ENCODE data around the gene ODAD4.

ODAD4 gene

GRCh38 chr17:41967921-41968578, 37.6 kb downstream of the ODAD4 start:
- Mint-ChIP-seq H3K4me3 (peak overlapping the region; percentile 86), H3K27ac (peak overlapping the region; percentile 84), H3K27me3 (no peaks in the 10 kb centered on the region), H3K4me1 (ENCODE audit: low read depth) (peaks cover 45% of the 10 kb centered on the region), H3K36me3 (peaks cover 2% of the 10 kb centered on the region), H3K9me3 (ENCODE audit: low read depth) (no peaks in the 10 kb centered on the region)

DNA sequence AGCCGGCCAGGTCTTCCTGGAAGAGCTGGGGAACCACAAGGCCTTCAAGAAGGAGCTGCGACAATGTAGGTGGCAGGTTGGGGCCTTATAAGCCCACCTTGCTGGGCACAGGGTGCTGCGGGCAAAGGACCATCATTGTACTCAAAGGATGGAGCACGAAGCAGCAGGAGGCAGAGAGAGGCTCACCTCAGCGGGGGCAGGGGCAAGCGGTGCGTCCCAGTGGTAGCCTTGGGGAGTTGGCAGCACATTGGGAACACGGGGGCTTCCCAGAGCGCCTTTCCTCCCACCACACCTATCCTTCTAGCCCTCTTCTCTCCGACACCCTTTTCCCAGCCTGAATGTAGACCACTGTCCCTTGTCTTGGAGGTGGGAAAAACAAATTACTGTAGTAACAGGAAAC, 38.3 kb downstream of the ODAD4 start:
- peaks cover 2% of the 10 kb centered on the region for H3K36me3 Mint-ChIP-seq
- H3K4me1 Mint-ChIP-seq (ENCODE audit: low read depth), result peaks cover 45% of the 10 kb centered on the region
- H3K27me3 Mint-ChIP-seq, result no peaks in the 10 kb centered on the region
- H3K4me3 Mint-ChIP-seq, result no peak overlapping the region
- H3K27ac Mint-ChIP-seq, result peak overlapping the region; percentile 84
- H3K9me3 Mint-ChIP-seq (ENCODE audit: low read depth), result no peaks in the 10 kb centered on the region

- peaks cover 33% of the 10 kb centered on the region for H3K4me1 Mint-ChIP-seq (ENCODE audit: low read depth)
- no peaks in the 10 kb centered on the region for H3K9me3 Mint-ChIP-seq (ENCODE audit: low read depth)
- H3K27ac Mint-ChIP-seq, result peak overlapping the region; percentile 59
- no peaks in the 10 kb centered on the region for H3K27me3 Mint-ChIP-seq
- H3K36me3 Mint-ChIP-seq, result peaks cover 2% of the 10 kb centered on the region
- H3K4me3 Mint-ChIP-seq, result no peak overlapping the region
Observed at GRCh38 chr17:41970901-41971331, 40.5 kb downstream of the ODAD4 start.

DNA sequence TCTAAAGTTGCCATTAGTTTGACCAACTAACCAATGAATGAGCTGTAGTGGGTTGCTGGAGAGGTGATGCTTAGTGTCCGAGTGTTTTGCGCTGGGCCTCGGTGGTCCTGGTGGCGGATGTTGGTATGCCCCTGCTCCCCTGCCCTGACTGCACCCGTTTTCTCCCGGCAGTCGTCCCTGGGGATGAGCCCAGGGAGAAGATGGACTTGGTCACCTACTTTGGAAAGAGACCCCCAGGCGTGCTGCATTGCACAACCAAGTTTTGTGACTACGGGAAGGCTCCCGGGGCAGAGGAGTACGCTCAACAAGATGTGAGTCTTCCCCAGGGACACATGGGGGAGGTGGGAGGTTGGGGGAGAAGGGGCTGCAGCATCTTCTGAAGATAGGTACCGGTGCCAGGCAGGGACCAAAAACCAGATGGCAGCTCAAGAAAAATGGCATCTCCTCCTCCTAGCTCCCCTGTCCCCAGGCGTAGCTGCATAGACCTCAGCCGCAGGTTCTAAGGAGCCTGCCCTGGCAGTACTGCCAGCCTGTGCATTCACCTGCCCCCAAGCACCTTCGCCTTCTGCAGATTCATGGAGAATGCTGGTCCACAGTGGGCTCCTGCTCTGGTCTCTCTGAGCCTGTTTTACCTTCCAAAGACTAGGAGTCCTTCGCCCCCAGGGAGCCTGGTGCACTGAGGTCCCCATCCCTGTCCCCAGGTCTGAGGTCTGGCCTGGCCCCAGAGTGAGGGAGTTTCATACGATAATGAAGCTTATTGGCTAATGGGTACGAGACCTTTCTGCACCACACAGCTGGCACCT, 41.5 kb downstream of the ODAD4 start:
- Mint-ChIP-seq H3K27me3 (no peaks in the 10 kb centered on the region), H3K9me3 (ENCODE audit: low read depth) (no peaks in the 10 kb centered on the region), H3K4me1 (ENCODE audit: low read depth) (peaks cover 35% of the 10 kb centered on the region), H3K27ac (peak overlapping the region; percentile 30), H3K4me3 (no peak overlapping the region), H3K36me3 (peaks cover 5% of the 10 kb centered on the region)

DNA sequence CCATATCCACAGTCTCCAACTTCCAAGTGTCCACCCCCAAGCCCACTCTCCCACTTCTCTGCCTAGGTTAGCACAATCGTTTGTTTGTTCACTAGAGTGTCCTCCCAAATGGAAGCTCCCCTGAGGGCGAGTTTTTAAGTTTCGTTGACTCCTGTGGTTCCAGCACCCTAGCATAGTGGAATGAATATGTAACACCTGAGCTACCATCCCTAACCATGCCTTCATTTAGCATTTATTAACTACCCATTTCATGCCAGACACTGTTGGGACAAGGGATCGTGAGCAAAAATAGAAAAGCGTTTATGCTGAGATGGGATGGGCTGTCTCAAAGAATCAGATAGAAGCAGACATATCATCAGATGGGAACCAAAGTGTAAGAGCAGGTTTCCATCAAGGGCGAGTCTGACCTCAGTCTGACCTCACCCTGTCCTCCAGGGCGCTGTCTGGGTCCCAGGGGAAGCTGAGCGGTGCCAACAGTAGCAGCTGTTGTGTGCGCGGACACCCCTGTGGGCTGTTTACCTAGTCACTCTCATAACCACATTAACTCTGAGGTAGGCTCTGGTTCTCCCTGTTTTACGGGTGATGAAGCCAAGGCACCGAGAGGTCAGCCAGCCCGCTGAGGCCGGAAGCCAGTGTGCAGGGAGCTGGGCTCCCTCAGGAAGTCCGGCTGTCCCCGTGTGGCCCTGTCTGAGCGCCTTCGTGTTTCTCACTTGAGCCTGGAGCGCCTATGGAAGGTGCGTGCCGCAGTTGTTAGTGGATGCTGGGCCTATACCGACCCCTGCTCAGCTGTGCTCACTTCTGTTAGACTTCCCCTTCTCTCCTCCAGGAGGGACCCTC, 42.4 kb downstream of the ODAD4 start:
- H3K4me3 Mint-ChIP-seq, result no peak overlapping the region

DNA sequence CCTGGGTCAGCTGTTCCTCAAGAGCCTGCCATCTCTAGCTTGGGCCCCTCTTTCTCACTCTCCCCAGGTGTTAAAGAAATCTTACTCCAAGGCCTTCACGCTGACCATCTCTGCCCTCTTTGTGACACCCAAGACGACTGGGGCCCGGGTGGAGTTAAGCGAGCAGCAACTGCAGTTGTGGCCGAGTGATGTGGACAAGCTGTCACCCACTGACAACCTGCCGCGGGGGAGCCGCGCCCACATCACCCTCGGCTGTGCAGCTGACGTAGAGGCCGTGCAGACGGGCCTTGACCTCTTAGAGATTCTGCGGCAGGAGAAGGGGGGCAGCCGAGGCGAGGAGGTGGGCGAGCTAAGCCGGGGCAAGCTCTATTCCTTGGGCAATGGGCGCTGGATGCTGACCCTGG, 43.0 kb downstream of the ODAD4 start:
- H3K4me3 Mint-ChIP-seq, result no peak overlapping the region
- peaks cover 5% of the 10 kb centered on the region for H3K36me3 Mint-ChIP-seq
- no peaks in the 10 kb centered on the region for H3K27me3 Mint-ChIP-seq
- peak overlapping the region; percentile 10 for H3K27ac Mint-ChIP-seq
- no peaks in the 10 kb centered on the region for H3K9me3 Mint-ChIP-seq (ENCODE audit: low read depth)
- peaks cover 27% of the 10 kb centered on the region for H3K4me1 Mint-ChIP-seq (ENCODE audit: low read depth)

More for the DNA sequence above, 42.4 kb downstream of the ODAD4 start:
- Mint-ChIP-seq H3K4me1 (ENCODE audit: low read depth) (peaks cover 32% of the 10 kb centered on the region), H3K27ac (peak overlapping the region; percentile 30), H3K9me3 (ENCODE audit: low read depth) (no peaks in the 10 kb centered on the region), H3K27me3 (no peaks in the 10 kb centered on the region), H3K36me3 (peaks cover 5% of the 10 kb centered on the region)

DNA sequence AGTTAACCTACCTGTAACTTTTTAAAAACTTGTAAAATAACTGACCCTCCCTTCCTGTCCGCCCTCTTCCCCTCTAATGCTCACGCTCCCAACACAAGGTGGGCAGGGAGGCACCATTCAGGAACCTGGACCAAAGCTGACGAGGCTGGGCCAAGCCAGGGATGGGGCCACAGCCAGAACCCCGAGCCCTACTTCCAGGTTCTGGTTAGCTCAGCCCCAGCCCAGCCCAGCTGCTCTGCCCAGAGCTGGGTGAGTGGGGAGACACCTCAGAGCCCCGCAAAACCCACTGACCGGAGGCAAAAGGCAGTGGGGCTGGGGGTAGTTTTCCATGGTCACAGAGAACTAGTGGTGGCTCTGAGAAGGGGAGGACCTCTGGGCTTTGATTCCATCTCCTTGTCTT, 43.6 kb downstream of the ODAD4 start:
- peak overlapping the region; percentile 28 for H3K27ac Mint-ChIP-seq
- H3K4me3 Mint-ChIP-seq, result no peak overlapping the region
- no peaks in the 10 kb centered on the region for H3K9me3 Mint-ChIP-seq (ENCODE audit: low read depth)
- peaks cover 24% of the 10 kb centered on the region for H3K4me1 Mint-ChIP-seq (ENCODE audit: low read depth)
- H3K36me3 Mint-ChIP-seq, result peaks cover 5% of the 10 kb centered on the region
- no peaks in the 10 kb centered on the region for H3K27me3 Mint-ChIP-seq

- Mint-ChIP-seq H3K4me3 (no peak overlapping the region), H3K36me3 (peaks cover 5% of the 10 kb centered on the region), H3K9me3 (ENCODE audit: low read depth) (no peaks in the 10 kb centered on the region), H3K27me3 (no peaks in the 10 kb centered on the region), H3K4me1 (ENCODE audit: low read depth) (peaks cover 19% of the 10 kb centered on the region), H3K27ac (peak overlapping the region; percentile 28)
Observed at GRCh38 chr17:41974658-41975057, 44.2 kb downstream of the ODAD4 start.

DNA sequence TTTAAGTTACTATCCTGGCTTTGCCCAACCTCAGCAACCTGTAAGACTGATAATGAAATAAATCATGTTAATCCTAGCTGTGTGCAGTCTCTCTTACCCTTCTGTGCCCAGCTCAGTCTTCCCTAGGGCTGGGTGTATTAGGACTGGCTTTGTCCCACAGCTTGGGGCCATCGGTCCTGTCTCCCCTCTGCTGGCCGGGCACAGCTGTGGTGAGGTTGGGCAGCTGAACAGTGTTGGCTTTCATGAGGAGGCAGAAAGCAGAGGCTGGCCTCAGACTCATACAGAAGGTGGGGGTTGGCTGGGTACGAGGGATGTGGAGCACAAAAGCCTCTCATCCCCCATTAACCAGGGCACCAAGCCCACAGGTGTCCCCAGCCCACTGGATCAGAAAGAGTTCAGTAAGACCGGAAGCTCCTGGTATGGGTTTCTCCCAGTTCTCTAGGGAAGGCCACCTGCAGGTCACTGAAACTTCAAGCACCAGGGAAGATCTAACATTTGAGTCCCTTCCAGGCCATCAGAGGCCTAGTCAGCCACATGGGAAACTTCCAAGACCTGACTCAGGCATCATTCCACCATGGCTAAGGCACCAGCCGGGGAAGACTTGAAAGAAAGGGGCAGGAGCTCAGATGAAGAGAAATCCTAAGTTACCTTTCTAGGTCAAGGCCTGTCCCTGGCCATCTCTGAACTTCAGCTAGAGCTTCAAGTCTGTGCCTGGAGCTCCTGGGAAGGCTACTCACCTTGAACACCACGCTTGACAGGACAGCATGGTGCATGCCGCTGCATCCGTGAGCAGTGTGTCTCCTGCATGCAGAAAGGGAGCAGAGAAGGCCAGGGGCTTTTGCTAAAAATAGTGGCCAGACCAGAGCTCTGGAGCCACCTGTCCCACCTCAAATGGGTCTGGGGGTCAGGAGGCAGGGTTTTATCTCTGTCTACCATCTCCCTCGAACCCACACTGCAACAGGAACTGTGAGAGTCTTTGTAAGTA, 45.0 kb downstream of the ODAD4 start:
- Mint-ChIP-seq H3K27ac (no peak overlapping the region), H3K9me3 (ENCODE audit: low read depth) (no peaks in the 10 kb centered on the region), H3K36me3 (peaks cover 5% of the 10 kb centered on the region), H3K4me1 (ENCODE audit: low read depth) (peaks cover 13% of the 10 kb centered on the region), H3K4me3 (no peak overlapping the region), H3K27me3 (no peaks in the 10 kb centered on the region)

DNA sequence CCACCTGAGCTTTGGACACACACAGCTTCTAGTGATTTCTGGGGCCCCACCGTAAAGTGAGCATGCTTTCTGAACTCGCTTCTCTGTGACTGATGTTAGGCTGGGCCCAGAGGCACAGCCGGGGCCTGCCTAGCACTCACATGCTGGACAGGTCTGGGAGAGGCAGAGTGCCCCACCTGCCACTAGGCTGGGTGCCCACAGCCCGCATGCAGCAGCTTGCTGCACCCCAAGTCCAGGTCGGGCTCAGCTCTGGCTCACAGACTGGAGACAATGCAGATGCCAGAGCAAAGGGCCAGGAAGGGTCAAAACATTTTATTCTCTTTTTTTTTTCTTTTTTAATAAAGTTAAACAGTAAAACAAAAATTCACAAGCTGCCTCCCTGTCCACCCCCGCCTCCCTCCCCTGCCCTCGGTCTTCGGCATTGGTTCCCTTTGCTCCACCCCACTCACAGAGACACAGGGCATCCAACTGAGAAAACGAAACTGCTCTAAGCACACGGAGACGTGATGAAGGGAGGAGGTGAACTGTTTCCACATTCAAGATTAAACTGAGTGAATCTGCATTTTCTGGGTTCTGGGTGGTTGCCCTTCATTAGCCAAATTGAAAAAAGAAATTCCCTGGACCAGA, 45.8 kb downstream of the ODAD4 start:
- no peak overlapping the region for H3K4me3 Mint-ChIP-seq
- H3K4me1 Mint-ChIP-seq (ENCODE audit: low read depth), result peaks cover 6% of the 10 kb centered on the region
- H3K36me3 Mint-ChIP-seq, result peaks cover 5% of the 10 kb centered on the region
- H3K27ac Mint-ChIP-seq, result peak overlapping the region; percentile 42
- H3K9me3 Mint-ChIP-seq (ENCODE audit: low read depth), result no peaks in the 10 kb centered on the region
- no peaks in the 10 kb centered on the region for H3K27me3 Mint-ChIP-seq

DNA sequence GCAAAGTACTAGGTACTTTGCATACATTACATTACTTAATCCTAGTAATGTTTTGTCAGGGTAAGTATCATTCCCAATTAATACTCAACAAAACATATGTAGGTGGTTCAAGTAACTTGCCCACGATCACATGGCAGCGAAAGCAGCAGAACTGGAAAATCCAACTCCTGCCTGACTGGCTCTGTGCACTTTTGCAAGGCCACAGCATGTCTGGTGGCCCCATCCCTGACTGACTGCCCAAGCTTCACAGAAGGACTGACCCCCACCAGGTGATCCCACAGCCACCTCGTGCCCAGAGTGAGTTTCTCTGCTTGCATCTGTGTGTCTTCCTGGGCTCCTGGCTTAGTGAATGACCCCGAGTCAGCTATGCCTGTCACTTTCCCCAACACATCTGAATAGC, 47.6 kb downstream of the ODAD4 start:
- Mint-ChIP-seq H3K27ac (no peak overlapping the region), H3K27me3 (no peaks in the 10 kb centered on the region), H3K9me3 (ENCODE audit: low read depth) (no peaks in the 10 kb centered on the region), H3K4me3 (no peak overlapping the region), H3K36me3 (peaks cover 6% of the 10 kb centered on the region), H3K4me1 (ENCODE audit: low read depth) (peaks cover 3% of the 10 kb centered on the region)

DNA sequence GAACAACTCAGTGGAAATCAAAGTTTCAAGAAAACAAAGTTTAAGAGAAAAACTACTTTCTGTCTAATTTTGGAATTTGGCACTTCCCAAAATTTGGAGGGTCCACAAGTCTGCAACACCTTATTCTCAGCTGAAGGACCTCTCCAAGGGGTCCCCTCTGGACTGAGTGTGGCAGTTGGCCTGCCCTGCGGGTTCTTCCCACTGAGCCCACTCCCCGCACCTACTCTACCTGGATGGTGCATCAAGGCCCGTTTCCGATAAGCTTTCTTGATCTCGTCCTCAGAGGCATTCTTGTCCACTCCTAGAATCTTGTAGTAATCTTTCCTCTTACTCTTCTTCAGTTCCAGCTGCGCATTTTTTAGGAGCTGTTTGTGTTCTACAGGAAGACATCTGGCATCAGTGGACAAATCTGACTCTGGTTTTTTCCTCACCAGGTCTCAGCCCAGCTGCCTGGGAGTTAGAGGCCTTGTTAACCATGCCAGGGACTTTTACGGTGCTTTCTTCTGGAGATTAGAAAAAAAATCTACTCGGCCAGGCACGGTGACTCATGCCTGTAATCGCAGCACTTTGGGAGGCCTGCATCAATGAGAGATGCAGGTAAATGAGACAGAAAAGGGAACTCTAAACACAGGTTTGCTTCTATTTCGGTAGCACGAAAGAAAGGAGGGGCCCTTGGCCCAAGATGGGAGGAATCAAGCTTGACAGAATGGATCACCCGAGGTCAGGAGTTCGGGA, 51.8 kb downstream of the ODAD4 start:
- Mint-ChIP-seq H3K9me3 (ENCODE audit: low read depth) (no peaks in the 10 kb centered on the region), H3K4me3 (no peak overlapping the region), H3K27me3 (no peaks in the 10 kb centered on the region), H3K36me3 (peaks cover 4% of the 10 kb centered on the region), H3K4me1 (ENCODE audit: low read depth) (no peaks in the 10 kb centered on the region), H3K27ac (no peak overlapping the region)

DNA sequence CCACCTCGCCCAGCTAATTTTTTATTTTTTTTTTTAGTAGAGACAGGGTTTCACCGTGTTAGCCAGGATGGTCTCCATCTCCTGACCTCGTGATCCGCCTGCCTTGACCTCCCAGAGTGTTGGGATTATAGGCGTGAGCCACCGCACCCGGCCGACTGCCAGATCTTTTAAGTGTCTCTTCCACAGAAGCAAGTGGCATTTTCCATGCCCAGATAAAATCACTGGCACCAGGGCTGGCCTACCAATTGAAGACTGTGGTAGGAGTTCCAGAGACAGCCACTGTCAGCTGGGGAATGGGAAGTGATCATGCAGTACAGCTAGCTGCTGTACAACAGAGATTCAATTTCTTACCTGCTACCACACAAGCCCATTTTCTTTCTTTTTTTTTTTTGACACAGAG, 54.0 kb downstream of the ODAD4 start:
- no peak overlapping the region for H3K27ac Mint-ChIP-seq
- H3K4me1 Mint-ChIP-seq (ENCODE audit: low read depth), result no peaks in the 10 kb centered on the region
- H3K9me3 Mint-ChIP-seq (ENCODE audit: low read depth), result no peaks in the 10 kb centered on the region
- H3K27me3 Mint-ChIP-seq, result no peaks in the 10 kb centered on the region
- H3K4me3 Mint-ChIP-seq, result no peak overlapping the region
- peaks cover 4% of the 10 kb centered on the region for H3K36me3 Mint-ChIP-seq

Data from activated naive CD8-positive, alpha-beta T cell (primary cell).